ENCODE measurements around the gene PPP3R1. TPM values are rescaled to one million over a fixed set of nuclear protein-coding genes. Genes with fewer than 3 reads are reported as not detected.

The PPP3R1 gene
- total and polyA plus RNA-seq, 10 of the 15 experiments (the other 5 are each of a cell fraction or from before 2014, with no cell fraction given), result 1.5 to 61.0 (median 15.8) TPM

GRCh38 chr2:68252400-68253218, at the start of gene PPP3R1 (continued):
- peak; percentile 88; the same call in 1 of the 2 replicates for TF ChIP-seq GATAD2B (conservative IDR thresholded peaks at IDR 0.05; ENCODE audit: low read depth)
- peak; percentile 75 for TF ChIP-seq ELK1 (IDR thresholded peaks at IDR 0.05; ENCODE audit: low read depth, low read length)
- TF ChIP-seq BHLHE40 (IDR thresholded peaks at IDR 0.05; ENCODE audit: borderline replicate concordance in 1 of 2, low read depth in 2 of 2, low read length in 1 of 2), result peak; percentile 38 to 82; a peak in 3 of 4 replicates

- Histone ChIP-seq H2AFZ (ENCODE audit: control insufficient read depth, low read depth, low read length) (no peak overlapping the region), H3K36me3 (ENCODE audit: control insufficient read depth in 2 of 2, insufficient read depth in 2 of 2, low read length in 1 of 2) (no peaks in the 10 kb centered on the region), H3K27me3 (replicated peaks in 1 of 2; ENCODE audit: control insufficient read depth in 2 of 2, insufficient read depth in 2 of 2, low read length in 1 of 2) (no peaks in the 10 kb centered on the region), H3K4me3 (no peak overlapping the region), H3K4me2 (ENCODE audit: control insufficient read depth, insufficient read depth) (no peak overlapping the region), H3K4me1 (ENCODE audit: control insufficient read depth, insufficient read depth, low read length) (peaks cover 6% of the 10 kb centered on the region), H3K9ac (ENCODE audit: control insufficient read depth, insufficient read depth, low read length) (no peak overlapping the region), H3K9me3 (replicated peaks; ENCODE audit: control insufficient read depth, insufficient read depth, low read length) (no peaks in the 10 kb centered on the region), H4K20me1 (ENCODE audit: control insufficient read depth, insufficient read depth) (no peaks in the 10 kb centered on the region), H3K27ac (ENCODE audit: control insufficient read depth, insufficient read depth) (no peak overlapping the region), H3K79me2 (ENCODE audit: control insufficient read depth, insufficient read depth, low read length) (no peaks in the 10 kb centered on the region)
- ATAC-seq (peak; percentile 79), FAIRE-seq (peak; percentile 41), DNase-seq (ENCODE audit: low read depth, low spot score) (no peak)
- TF ChIP-seq JUNB (IDR thresholded peaks at IDR 0.05) (no peak), SPI1 (IDR thresholded peaks at IDR 0.05; ENCODE audit: borderline replicate concordance, insufficient read depth, low read depth, low read length) (peak; percentile 46; the same call in 1 of the 2 replicates), STAT1 (conservative IDR thresholded peaks at IDR 0.05) (no peak), CEBPB (IDR thresholded peaks at IDR 0.05; ENCODE audit: borderline replicate concordance in 1 of 2, low read depth in 2 of 2, low read length in 2 of 2) (no peak), RUNX3 (IDR thresholded peaks at IDR 0.05; ENCODE audit: low read length) (peak; percentile 74), ASH2L (IDR thresholded peaks at IDR 0.05; ENCODE audit: borderline replicate concordance, low read depth) (no peak), MTA3 (IDR thresholded peaks at IDR 0.05; ENCODE audit: borderline replicate concordance, low read length) (no peak), PML (IDR thresholded peaks at IDR 0.05; ENCODE audit: low read length) (no peak), NRF1 (conservative IDR thresholded peaks at IDR 0.05; ENCODE audit: low read depth, low read length) (no peak), NFYA (IDR thresholded peaks at IDR 0.05; ENCODE audit: borderline replicate concordance, low read depth, low read length) (no peak), TCF3 (IDR thresholded peaks at IDR 0.05; ENCODE audit: borderline replicate concordance, insufficient read depth, low read depth, low read length) (0 out of 2 replicates have a peak, but pooled peaks have one; percentile 33), BCLAF1 (IDR thresholded peaks at IDR 0.05) (no peak), CBX5 (IDR thresholded peaks at IDR 0.05; ENCODE audit: low read depth) (no peak), ATF2 (IDR thresholded peaks at IDR 0.05; ENCODE audit: low read length) (0 out of 2 replicates have a peak, but pooled peaks have one; percentile 32)
- SMC1A ChIA-PET (ENCODE audit: uncharacterized antibody, unreplicated experiment), result interaction anchor here (0.8 to 1.5 kb wide), 5 partner anchors 10 to 148 kb away, joined by 3 to 6 read pairs (median 4); no protein-coding TSS in a partner anchor
- POLR2A ChIA-PET, result no interaction called here
- BruUV-seq (replicated peaks), result no TSS peak
- in situ Hi-C loops (cut with MboI), result loop anchor here (5.0 kb wide), 1 partner anchor 147 kb away; no protein-coding TSS in a partner anchor
- RAD21 ChIA-PET (ENCODE audit: unreplicated experiment), result interaction anchor here (0.5 to 1.1 kb wide), 4 partner anchors 117 to 168 kb away, joined by 3 to 6 read pairs (median 3); no protein-coding TSS in a partner anchor
- intact Hi-C loops (cut with micrococcal nuclease; ENCODE audit: unreplicated experiment), result no loop called here
- CTCF ChIA-PET, result interaction anchor here (0.8 to 1.6 kb wide), 7 partner anchors 12 to 168 kb away, joined by 3 to 7 read pairs (median 4); no protein-coding TSS in a partner anchor
Measured at GRCh38 chr2:68295516-68295915, 43.2 kb upstream of the PPP3R1 start.

All from GM12878 (cell line).